ENCODE data around the gene MOB1A.

DNA sequence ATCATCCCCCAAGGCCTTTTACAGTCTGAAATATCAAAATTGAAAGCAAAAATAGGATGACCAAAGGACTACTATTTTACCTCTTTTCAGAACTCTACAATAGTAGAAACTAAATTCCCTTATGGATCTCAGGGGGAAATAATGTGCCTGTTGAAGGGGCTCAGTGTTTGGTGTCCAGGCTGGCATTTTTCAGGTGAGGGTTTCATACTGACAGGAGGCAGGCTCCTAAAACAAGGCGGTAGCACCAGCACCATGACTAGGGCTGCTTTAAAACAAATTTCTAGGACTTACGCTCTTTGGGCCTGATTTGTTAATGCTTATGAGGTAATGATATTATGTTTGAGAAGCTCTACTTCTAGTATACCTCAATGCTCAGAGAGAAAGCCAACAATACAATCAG is 25.7 kb downstream of the MOB1A start:
- no peak for TF ChIP-seq EZH2 (IDR thresholded peaks at IDR 0.05)
- TF ChIP-seq POLR2AphosphoS5 (IDR thresholded peaks at IDR 0.05; ENCODE audit: borderline replicate concordance, low read depth, low read length) = no peak
- no peak for TF ChIP-seq FOXP2 (optimal IDR thresholded peaks at IDR 0.05; ENCODE audit: control extremely low read depth, extremely low read length, insufficient read depth)
